Glutamatergic neuron (in vitro differentiated cells): ENCODE results near the gene AQR. TPM values are rescaled to one million over a fixed set of nuclear protein-coding genes. Genes with fewer than 3 reads are reported as not detected.
A peak's percentile ranks its signal among the peaks of the same experiment; 100 is the strongest.
"Not testable (repeated sequence)": the region's sequence is repeated elsewhere in the genome, so short reads cannot be mapped to it uniquely, and the experiment has no call there.

Experiments
- DNase-seq: peaks from one replicate; pipeline ENCODE4 v3.0.0; 2022
- H3K27ac Mint-ChIP-seq: one replicate; pipeline ENCODE4 v1.8.0; 2020; ENCODE audit warnings: mild to moderate bottlenecking, mixed read lengths, inconsistent platforms; ENCODE audit not compliant: unreplicated experiment
- H3K27me3 Mint-ChIP-seq: one replicate; pipeline ENCODE4 v1.8.0; 2020; ENCODE audit warnings: mild to moderate bottlenecking, moderate library complexity, mixed read lengths, inconsistent platforms; ENCODE audit not compliant: unreplicated experiment
- H3K36me3 Mint-ChIP-seq: one replicate; pipeline ENCODE4 v1.8.0; 2020; ENCODE audit warnings: mild to moderate bottlenecking, mixed read lengths, inconsistent platforms; ENCODE audit not compliant: unreplicated experiment
- H3K4me1 Mint-ChIP-seq: one replicate; pipeline ENCODE4 v1.8.0; 2020; ENCODE audit warnings: mild to moderate bottlenecking, low read depth, mixed read lengths, inconsistent platforms; ENCODE audit not compliant: unreplicated experiment
- H3K4me3 Mint-ChIP-seq: one replicate; pipeline ENCODE4 v1.8.0; 2020; ENCODE audit warnings: mild to moderate bottlenecking, mixed read lengths, inconsistent platforms; ENCODE audit not compliant: unreplicated experiment
- H3K9me3 Mint-ChIP-seq: one replicate; pipeline ENCODE4 v1.8.0; 2020; ENCODE audit warnings: mild to moderate bottlenecking, moderate library complexity, mixed read lengths, inconsistent platforms; ENCODE audit not compliant: unreplicated experiment
- CTCF ChIP-seq: fragments of 200-600 bp; sonication (generic); IDR thresholded peaks from one replicate; pipeline ENCODE4 v1.5.0; 2021; ENCODE audit not compliant: partially characterized antibody, unreplicated experiment
- total RNA-seq: library from RNA; stranded (reverse); fragmentation: NEBNext Ultra II Directional; extraction: Animal tissue kit (Norgen Biotek cat#: 25700); gene quantifications from one replicate; pipeline ENCODE4 v1.2.1, GENCODE V29; 2021; ENCODE audit not compliant: unreplicated experiment

AQR gene
- total RNA-seq, 1 donor from 2014 or later: 36.8 TPM

DNA sequence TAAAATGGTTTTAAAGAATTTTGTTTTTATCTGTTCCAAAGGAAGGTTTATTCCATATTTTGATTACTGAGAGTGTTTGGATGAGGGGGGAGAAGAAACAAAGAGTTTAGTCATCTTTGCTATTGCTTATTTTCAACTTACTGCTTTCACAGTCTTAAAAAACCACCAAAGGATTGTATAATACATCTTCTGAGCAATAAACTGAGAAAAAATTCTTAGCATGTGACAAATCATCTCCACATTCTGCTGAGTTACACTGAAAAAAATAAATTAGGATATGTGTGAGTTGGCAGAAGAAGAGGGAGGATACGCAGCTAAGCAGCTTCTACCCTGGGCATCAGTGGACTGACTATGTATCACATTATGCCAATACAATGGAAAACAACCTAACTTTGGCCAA, 151.0 kb downstream of the AQR start:
- Mint-ChIP-seq H3K4me1 (peaks cover 34% of the 10 kb centered on the region), H3K36me3 (no peaks in the 10 kb centered on the region), H3K9me3 (peaks cover 4% of the 10 kb centered on the region), H3K27ac (no peak overlapping the region), H3K4me3 (no peak overlapping the region), H3K27me3 (peaks cover 10% of the 10 kb centered on the region)
- no peak for DNase-seq
- no peak for TF ChIP-seq CTCF

DNA sequence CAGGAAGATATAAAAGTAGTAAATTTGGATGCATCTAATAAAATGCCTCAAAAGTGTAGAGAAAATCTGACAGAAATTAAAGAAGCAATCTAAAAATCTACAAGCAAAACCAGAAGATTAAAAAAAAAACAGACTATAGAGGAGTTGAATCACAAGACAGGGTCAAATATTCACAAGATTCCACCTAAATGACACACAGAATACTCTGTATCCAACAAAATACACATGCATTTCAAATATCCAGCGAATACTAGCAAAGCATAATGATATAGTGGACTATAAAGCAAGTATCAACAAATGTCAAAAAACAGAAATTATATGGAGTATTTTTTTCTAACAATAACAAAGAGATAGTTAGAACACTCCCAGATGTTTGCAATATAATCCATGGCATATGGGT, 153.7 kb downstream of the AQR start:
- DNase-seq: no peak
- Mint-ChIP-seq H3K36me3 (no peaks in the 10 kb centered on the region), H3K4me3 (no peak overlapping the region), H3K9me3 (peaks cover 2% of the 10 kb centered on the region), H3K4me1 (peaks cover 22% of the 10 kb centered on the region), H3K27me3 (peaks cover 3% of the 10 kb centered on the region), H3K27ac (no peak overlapping the region)
- no peak for TF ChIP-seq CTCF

- TF ChIP-seq CTCF: no peak
- H3K9me3 Mint-ChIP-seq: peaks cover 4% of the 10 kb centered on the region
- H3K27me3 Mint-ChIP-seq: peaks cover 1% of the 10 kb centered on the region
- H3K27ac Mint-ChIP-seq: peak overlapping the region; percentile 25
- H3K36me3 Mint-ChIP-seq: no peaks in the 10 kb centered on the region
- no peak overlapping the region for H3K4me3 Mint-ChIP-seq
- no peak for DNase-seq
- H3K4me1 Mint-ChIP-seq: peaks cover 22% of the 10 kb centered on the region
Measured at GRCh38 chr15:34813446-34814190, 155.9 kb downstream of the AQR start.

GRCh38 chr15:34812868-34813365, 156.6 kb downstream of the AQR start:
- H3K36me3 Mint-ChIP-seq, H3K27me3 Mint-ChIP-seq, H3K4me3 Mint-ChIP-seq, H3K9me3 Mint-ChIP-seq, DNase-seq: not testable (repeated sequence)
- peaks cover 18% of the 10 kb centered on the region for H3K4me1 Mint-ChIP-seq
- H3K27ac Mint-ChIP-seq: peak overlapping the region; percentile 90

- Mint-ChIP-seq H3K4me1 (peaks cover 18% of the 10 kb centered on the region), H3K9me3 (peaks cover 4% of the 10 kb centered on the region), H3K4me3 (no peak overlapping the region), H3K36me3 (no peaks in the 10 kb centered on the region), H3K27ac (peak overlapping the region; percentile 90), H3K27me3 (peaks cover 1% of the 10 kb centered on the region)
- no peak for DNase-seq
- no peak for TF ChIP-seq CTCF
Measured at GRCh38 chr15:34812369-34812768, 157.2 kb downstream of the AQR start.
